ENCODE data around the gene CYRIA. TPM values are rescaled to one million over a fixed set of nuclear protein-coding genes. Genes with fewer than 3 reads are reported as not detected.

The CYRIA gene
- polyA plus RNA-seq, 1 of the 3 experiments (the other 2 are of a cell fraction): 0.13 TPM

DNA sequence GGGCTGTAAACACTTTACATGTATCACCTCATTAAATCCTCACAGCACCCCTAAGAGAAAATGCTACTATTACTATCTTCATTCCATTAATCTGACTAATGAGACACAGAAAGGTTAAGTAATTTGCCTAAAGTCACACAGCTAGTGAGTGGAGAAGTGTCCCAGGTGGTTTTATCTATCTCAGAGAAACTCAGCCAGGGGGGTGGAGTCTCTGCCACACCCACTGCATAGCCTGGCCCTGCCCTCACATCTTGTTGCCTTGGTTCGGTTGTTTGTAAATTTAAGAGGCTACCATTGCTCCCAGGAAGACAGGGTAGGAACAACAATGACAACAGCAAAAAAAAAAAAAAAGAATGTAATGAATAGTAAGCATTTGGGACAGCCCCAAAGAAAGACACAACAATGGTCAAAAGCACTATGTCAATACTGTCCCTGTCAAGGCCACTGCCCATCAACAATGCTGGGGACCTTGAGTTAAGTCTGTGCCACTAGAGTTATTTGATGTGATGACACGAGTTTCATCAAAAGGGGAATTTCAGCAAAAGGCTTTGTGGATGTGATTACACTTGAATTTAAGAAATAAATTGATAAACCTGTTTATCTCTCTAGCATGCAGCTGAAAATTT is 17.5 kb downstream of the CYRIA start:
- Histone ChIP-seq H3K9me2 (no peaks in the 10 kb centered on the region), H3K9ac (no peak overlapping the region), H3K9me3 (no peaks in the 10 kb centered on the region), H3K79me2 (ENCODE audit: insufficient read depth) (no peaks in the 10 kb centered on the region), H3K36me3 (replicated peaks in 1 of 2; ENCODE audit: control insufficient read depth in 1 of 2, insufficient read depth in 2 of 2, low read length in 1 of 2) (no peaks in the 10 kb centered on the region), H2AFZ (ENCODE audit: low read depth) (no peak overlapping the region), H3K27ac (ENCODE audit: low read depth in 2 of 2, low read length in 1 of 2) (no peak overlapping the region), H3K4me3 (ENCODE audit: low read depth in 2 of 2, low read length in 1 of 2) (no peak overlapping the region), H3K4me2 (no peak overlapping the region), H3K4me1 (ENCODE audit: control insufficient read depth in 1 of 2, insufficient read depth in 2 of 2, low read depth in 1 of 2, low read length in 1 of 2) (peaks cover 5 to 10% of the 10 kb centered on the region in 2 experiments; a peak in 2 of 4 replicates), H4K20me1 (ENCODE audit: insufficient read depth) (no peaks in the 10 kb centered on the region), H3F3A (replicated peaks; ENCODE audit: insufficient read depth) (no peaks in the 10 kb centered on the region), H3K27me3 (ENCODE audit: insufficient read depth) (no peaks in the 10 kb centered on the region)
- POLR2A ChIA-PET: no interaction called here
- CTCF ChIA-PET: interaction anchor here (1.4 to 1.7 kb wide), 2 partner anchors 40 to 109 kb away, joined by 3 to 4 read pairs; no protein-coding TSS in a partner anchor
- DNase-seq: no peak
- WGBS (ENCODE audit: low lambda C conversion rate): 59% methylated on average over 2 of the region's 2 CpGs
- no peak for TF ChIP-seq NRF1 (IDR thresholded peaks at IDR 0.05; ENCODE audit: low read depth, low read length)
- TF ChIP-seq GABPA (IDR thresholded peaks at IDR 0.05; ENCODE audit: low read depth): no peak
- TF ChIP-seq FOXM1 (IDR thresholded peaks at IDR 0.05; ENCODE audit: low read depth): no peak
- no peak for TF ChIP-seq ELF1 (IDR thresholded peaks at IDR 0.05)
- TF ChIP-seq ZBTB33 (IDR thresholded peaks at IDR 0.05; ENCODE audit: borderline replicate concordance, low read depth): no peak
- TF ChIP-seq FOXJ3 (CRISPR knock-in tag; IDR thresholded peaks at IDR 0.05): no peak
- no peak for TF ChIP-seq EP300 (IDR thresholded peaks at IDR 0.05; ENCODE audit: borderline replicate concordance in 1 of 2, low read depth in 1 of 2, low read length in 1 of 2)
- TF ChIP-seq, protein P1, sequence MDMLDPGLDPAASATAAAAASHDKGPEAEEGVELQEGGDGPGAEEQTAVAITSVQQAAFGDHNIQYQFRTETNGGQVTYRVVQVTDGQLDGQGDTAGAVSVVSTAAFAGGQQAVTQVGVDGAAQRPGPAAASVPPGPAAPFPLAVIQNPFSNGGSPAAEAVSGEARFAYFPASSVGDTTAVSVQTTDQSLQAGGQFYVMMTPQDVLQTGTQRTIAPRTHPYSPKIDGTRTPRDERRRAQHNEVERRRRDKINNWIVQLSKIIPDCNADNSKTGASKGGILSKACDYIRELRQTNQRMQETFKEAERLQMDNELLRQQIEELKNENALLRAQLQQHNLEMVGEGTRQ (IDR thresholded peaks at IDR 0.05; ENCODE audit: borderline replicate concordance, low read depth, low read length): no peak
- TF ChIP-seq PBX3 (IDR thresholded peaks at IDR 0.05): no peak

- CTCF ChIA-PET: interaction anchor here (1.1 to 2.6 kb wide), 7 partner anchors 9 to 110 kb away, joined by 3 to 18 read pairs (median 3); no protein-coding TSS in a partner anchor
- Histone ChIP-seq H3K9me2 (no peaks in the 10 kb centered on the region), H3K27me3 (ENCODE audit: insufficient read depth) (no peaks in the 10 kb centered on the region), H4K20me1 (ENCODE audit: insufficient read depth) (no peaks in the 10 kb centered on the region), H3K4me1 (ENCODE audit: control insufficient read depth in 1 of 2, insufficient read depth in 2 of 2, low read depth in 1 of 2, low read length in 1 of 2) (peaks cover 3 to 15% of the 10 kb centered on the region in 2 experiments; a peak in 2 of 4 replicates), H3K27ac (ENCODE audit: low read depth in 2 of 2, low read length in 1 of 2) (no peak overlapping the region), H3K36me3 (replicated peaks in 1 of 2; ENCODE audit: control insufficient read depth in 1 of 2, insufficient read depth in 2 of 2, low read length in 1 of 2) (no peaks in the 10 kb centered on the region), H3K4me2 (no peak overlapping the region), H3K9ac (no peak overlapping the region), H3K9me3 (no peaks in the 10 kb centered on the region), H3K4me3 (ENCODE audit: low read depth in 2 of 2, low read length in 1 of 2) (no peak overlapping the region), H3K79me2 (ENCODE audit: insufficient read depth) (no peaks in the 10 kb centered on the region), H3F3A (replicated peaks; ENCODE audit: insufficient read depth) (no peaks in the 10 kb centered on the region), H2AFZ (ENCODE audit: low read depth) (no peak overlapping the region)
- 44% methylated on average over 3 of the region's 3 CpGs for WGBS (ENCODE audit: low lambda C conversion rate)
- no peak for DNase-seq
- POLR2A ChIA-PET: no interaction called here
- TF ChIP-seq PBX3 (IDR thresholded peaks at IDR 0.05) (no peak), TAF1 (IDR thresholded peaks at IDR 0.05; ENCODE audit: borderline replicate concordance, low read depth, low read length) (no peak)
Observed at GRCh38 chr2:16645775-16646559, 19.7 kb downstream of the CYRIA start.
